K562 (cell line): ENCODE data around the gene CAMK2B. TPM values are rescaled to one million over a fixed set of nuclear protein-coding genes. Genes with fewer than 3 reads are reported as not detected.

ENCODE experiments used
- ESRRB ChIP-seq: fragments of 250-450 bp; sonication (Bioruptor Pico); IDR thresholded peaks from 2 replicates; pipeline ENCODE4 v1.5.0; 2020; ENCODE audit warnings: mild to moderate bottlenecking, moderate library complexity, borderline replicate concordance
- FOXA1 ChIP-seq: fragments of 450-650 bp; IDR thresholded peaks from 2 replicates; pipeline ENCODE4 v1.6.1; 2016; ENCODE audit warnings: mild to moderate bottlenecking, borderline replicate concordance
- FOXM1 ChIP-seq, 2 experiments: fragments of 450-650 bp in 1 of 2; sonication (generic) in 1 of 2; formaldehyde crosslinking in 1 of 2; IDR thresholded peaks; 2 replicates each; pipeline versions ENCODE4 v1.6.1 to v1.9.0; 2017 to 2022; ENCODE audit warnings: low read depth in 2 of 2, mild to moderate bottlenecking in 2 of 2, missing genetic modification reagents in 1 of 2, moderate library complexity in 1 of 2
- HCFC1 ChIP-seq: IDR thresholded peaks from 2 replicates; pipeline ENCODE4 v1.6.1; 2012; ENCODE audit warnings: low read depth, low read length, improper control_type of control experiment
- TBP ChIP-seq: optimal IDR thresholded peaks from 2 replicates; pipeline ENCODE3; 2011; ENCODE audit warnings: low read depth, low read length, improper control_type of control experiment
- ZNF518B ChIP-seq: fragments of 250-450 bp; sonication (Bioruptor Pico); IDR thresholded peaks from 2 replicates; pipeline ENCODE4 v1.5.0; 2021; ENCODE audit warnings: mild to moderate bottlenecking, moderate library complexity
- ZNF699 ChIP-seq: fragments of 250-450 bp; sonication (Bioruptor Pico); IDR thresholded peaks from 2 replicates; pipeline ENCODE4 v1.8.0; 2021; ENCODE audit warnings: mild to moderate bottlenecking, moderate library complexity; ENCODE audit not compliant: insufficient replicate concordance
- polyA plus RNA-seq, 8 experiments: library from polyadenylated mRNA; depleted of rRNA in 4 of 8; stranded (reverse) in 5 of 8; unstranded in 3 of 8; fragments of >200 nt; fragmentation: Nextera tagmentation in 2 of 8; fragmentation: Illumina TruSeq in 1 of 8; extraction: Ambion mirVana in 2 of 8; extraction: Trizol in 1 of 8; gene quantifications; 2 replicates each; pipeline versions ENCODE4 v1.2.1 to v1.2.3, GENCODE V29; 2011 to 2014; ENCODE audit warnings: inconsistent platforms in 1 of 8, missing spikeins in 1 of 8
- total RNA-seq, 7 experiments: library from RNA; depleted of rRNA in 6 of 7; stranded (reverse); fragments of >200 nt in 6 of 7; fragmentation: Illumina TruSeq in 2 of 7; extraction: Trizol in 2 of 7; gene quantifications; 2 replicates each; pipeline versions ENCODE4 v1.2.1 to v1.2.3, GENCODE V29; 2011 to 2021; ENCODE audit warnings: low replicate concordance in 1 of 7
- TF ChIP-seq, protein P1 (sequence below), 2 experiments: fragments of 450-650 bp; formaldehyde crosslinking in 1 of 2; IDR thresholded peaks; 2 replicates each; pipeline versions ENCODE4 v1.4.0 to v1.6.1; 2014 to 2020; ENCODE audit warnings: mild to moderate bottlenecking in 2 of 2, borderline replicate concordance in 1 of 2, low read depth in 1 of 2
- TF ChIP-seq, protein P2 (sequence below), 3 experiments: fragments of 200-800 bp in 1 of 3; fragments of 250-450 bp in 1 of 3; fragments of 450-650 bp in 1 of 3; sonication (Bioruptor Pico) in 1 of 3; sonication (Bioruptor generic) in 1 of 3; formaldehyde crosslinking in 1 of 3; IDR thresholded peaks; 2 replicates each; pipeline versions ENCODE4 v1.6.1 to v1.8.0; 2016 to 2022; ENCODE audit warnings: mild to moderate bottlenecking in 2 of 3, missing genetic modification characterization in 2 of 3, missing compliant biosample characterization in 1 of 3, moderate library complexity in 1 of 3

The CAMK2B gene
- total and polyA plus RNA-seq, 9 of the 15 experiments (the other 6 are each of a cell fraction or from before 2014, with no cell fraction given), result 0.04 to 0.09 (median 0.05) TPM; not detected in 4

- no peak for TF ChIP-seq ZNF699 (CRISPR knock-in tag)
- peak; percentile 82 for TF ChIP-seq HCFC1
- no peak for TF ChIP-seq FOXA1
- TF ChIP-seq, protein P1, sequence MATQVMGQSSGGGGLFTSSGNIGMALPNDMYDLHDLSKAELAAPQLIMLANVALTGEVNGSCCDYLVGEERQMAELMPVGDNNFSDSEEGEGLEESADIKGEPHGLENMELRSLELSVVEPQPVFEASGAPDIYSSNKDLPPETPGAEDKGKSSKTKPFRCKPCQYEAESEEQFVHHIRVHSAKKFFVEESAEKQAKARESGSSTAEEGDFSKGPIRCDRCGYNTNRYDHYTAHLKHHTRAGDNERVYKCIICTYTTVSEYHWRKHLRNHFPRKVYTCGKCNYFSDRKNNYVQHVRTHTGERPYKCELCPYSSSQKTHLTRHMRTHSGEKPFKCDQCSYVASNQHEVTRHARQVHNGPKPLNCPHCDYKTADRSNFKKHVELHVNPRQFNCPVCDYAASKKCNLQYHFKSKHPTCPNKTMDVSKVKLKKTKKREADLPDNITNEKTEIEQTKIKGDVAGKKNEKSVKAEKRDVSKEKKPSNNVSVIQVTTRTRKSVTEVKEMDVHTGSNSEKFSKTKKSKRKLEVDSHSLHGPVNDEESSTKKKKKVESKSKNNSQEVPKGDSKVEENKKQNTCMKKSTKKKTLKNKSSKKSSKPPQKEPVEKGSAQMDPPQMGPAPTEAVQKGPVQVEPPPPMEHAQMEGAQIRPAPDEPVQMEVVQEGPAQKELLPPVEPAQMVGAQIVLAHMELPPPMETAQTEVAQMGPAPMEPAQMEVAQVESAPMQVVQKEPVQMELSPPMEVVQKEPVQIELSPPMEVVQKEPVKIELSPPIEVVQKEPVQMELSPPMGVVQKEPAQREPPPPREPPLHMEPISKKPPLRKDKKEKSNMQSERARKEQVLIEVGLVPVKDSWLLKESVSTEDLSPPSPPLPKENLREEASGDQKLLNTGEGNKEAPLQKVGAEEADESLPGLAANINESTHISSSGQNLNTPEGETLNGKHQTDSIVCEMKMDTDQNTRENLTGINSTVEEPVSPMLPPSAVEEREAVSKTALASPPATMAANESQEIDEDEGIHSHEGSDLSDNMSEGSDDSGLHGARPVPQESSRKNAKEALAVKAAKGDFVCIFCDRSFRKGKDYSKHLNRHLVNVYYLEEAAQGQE (IDR thresholded peaks at IDR 0.05; ENCODE audit: borderline replicate concordance), result peak; percentile 9; the same call in 1 of the 2 replicates
- TF ChIP-seq, protein P1 (CRISPR knock-in tag; IDR thresholded peaks at IDR 0.05; ENCODE audit: low read depth), result 0 out of 2 replicates have a peak, but pooled peaks have one; percentile 50
- TF ChIP-seq, protein P2, sequence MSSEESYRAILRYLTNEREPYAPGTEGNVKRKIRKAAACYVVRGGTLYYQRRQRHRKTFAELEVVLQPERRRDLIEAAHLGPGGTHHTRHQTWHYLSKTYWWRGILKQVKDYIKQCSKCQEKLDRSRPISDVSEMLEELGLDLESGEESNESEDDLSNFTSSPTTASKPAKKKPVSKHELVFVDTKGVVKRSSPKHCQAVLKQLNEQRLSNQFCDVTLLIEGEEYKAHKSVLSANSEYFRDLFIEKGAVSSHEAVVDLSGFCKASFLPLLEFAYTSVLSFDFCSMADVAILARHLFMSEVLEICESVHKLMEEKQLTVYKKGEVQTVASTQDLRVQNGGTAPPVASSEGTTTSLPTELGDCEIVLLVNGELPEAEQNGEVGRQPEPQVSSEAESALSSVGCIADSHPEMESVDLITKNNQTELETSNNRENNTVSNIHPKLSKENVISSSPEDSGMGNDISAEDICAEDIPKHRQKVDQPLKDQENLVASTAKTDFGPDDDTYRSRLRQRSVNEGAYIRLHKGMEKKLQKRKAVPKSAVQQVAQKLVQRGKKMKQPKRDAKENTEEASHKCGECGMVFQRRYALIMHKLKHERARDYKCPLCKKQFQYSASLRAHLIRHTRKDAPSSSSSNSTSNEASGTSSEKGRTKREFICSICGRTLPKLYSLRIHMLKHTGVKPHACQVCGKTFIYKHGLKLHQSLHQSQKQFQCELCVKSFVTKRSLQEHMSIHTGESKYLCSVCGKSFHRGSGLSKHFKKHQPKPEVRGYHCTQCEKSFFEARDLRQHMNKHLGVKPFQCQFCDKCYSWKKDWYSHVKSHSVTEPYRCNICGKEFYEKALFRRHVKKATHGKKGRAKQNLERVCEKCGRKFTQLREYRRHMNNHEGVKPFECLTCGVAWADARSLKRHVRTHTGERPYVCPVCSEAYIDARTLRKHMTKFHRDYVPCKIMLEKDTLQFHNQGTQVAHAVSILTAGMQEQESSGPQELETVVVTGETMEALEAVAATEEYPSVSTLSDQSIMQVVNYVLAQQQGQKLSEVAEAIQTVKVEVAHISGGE (CRISPR knock-in tag; IDR thresholded peaks at IDR 0.05), result peak in 2 of 3 experiments; percentile 83 to 90; a peak in 5 of 6 replicates
- no peak for TF ChIP-seq ESRRB (CRISPR knock-in tag)
- TF ChIP-seq FOXM1 (IDR thresholded peaks at IDR 0.05; ENCODE audit: low read depth), result no peak
- no peak for TF ChIP-seq FOXM1 (CRISPR knock-in tag; IDR thresholded peaks at IDR 0.05; ENCODE audit: low read depth)
- TF ChIP-seq TBP, result peak; percentile 70
- no peak for TF ChIP-seq ZNF518B
These were observed 124.5 kb downstream of the CAMK2B start, which contains the start of gene YKT6 (continued) for GRCh38 chr7:44200699-44201461.
